H1 (cell line): ENCODE results near the gene RALA. TPM values are rescaled to one million over a fixed set of nuclear protein-coding genes. Genes with fewer than 3 reads are reported as not detected.

Source experiments
- CHD7 ChIP-seq: fragments of 300-600 bp; sonication (generic); IDR thresholded peaks from 2 replicates; pipeline ENCODE4 v1.7.1; 2012; ENCODE audit warnings: low read length, moderate library complexity, mild to moderate bottlenecking, inconsistent platforms; ENCODE audit not compliant: insufficient replicate concordance
- CTCF ChIP-seq, 3 experiments: IDR thresholded peaks; 1 replicate in 2 of 3; 2 replicates in 1 of 3; pipeline versions ENCODE4 v1.5.1 to v1.6.1; 2011; ENCODE audit warnings: low read length in 3 of 3, mild to moderate bottlenecking in 3 of 3, inconsistent platforms in 2 of 3, low read depth in 1 of 3, moderate library complexity in 1 of 3; ENCODE audit not compliant: insufficient read depth in 1 of 3; ENCODE audit errors: control extremely low read depth in 1 of 3
- GTF2F1 ChIP-seq: IDR thresholded peaks from 2 replicates; pipeline ENCODE4 v1.6.1; 2012; ENCODE audit warnings: low read depth, low read length, improper control_type of control experiment, borderline replicate concordance
- KDM5A ChIP-seq: fragments of 200-600 bp; IDR thresholded peaks from 2 replicates; pipeline ENCODE4 v1.7.1; 2012; ENCODE audit warnings: mild to moderate bottlenecking, low read length, inconsistent platforms, mixed read lengths
- MAX ChIP-seq: IDR thresholded peaks from 2 replicates; pipeline ENCODE4 v1.6.1; 2012; ENCODE audit warnings: inconsistent platforms
- SP1 ChIP-seq: IDR thresholded peaks from 2 replicates; pipeline ENCODE4 v1.6.1; 2011; ENCODE audit warnings: low read depth, low read length
- SUZ12 ChIP-seq: fragments of 200-600 bp; sonication (generic); IDR thresholded peaks from 2 replicates; pipeline ENCODE4 v1.6.1; 2012; ENCODE audit warnings: mild to moderate bottlenecking, inconsistent platforms, low read length, moderate library complexity, mixed read lengths
- polyA plus RNA-seq, 7 experiments: library from polyadenylated mRNA; depleted of rRNA in 3 of 7; stranded (reverse) in 5 of 7; unstranded in 2 of 7; fragments of >200 nt in 5 of 7; fragments of 200-250 nt in 2 of 7; gene quantifications; 1 replicate in 5 of 7; 2 replicates in 1 of 7; 4 replicates in 1 of 7; pipeline versions ENCODE4 v1.2.1 to v1.2.3, GENCODE V29; 2011 to 2013; ENCODE audit warnings: missing spikeins in 2 of 7, mixed read lengths in 2 of 7
- total RNA-seq: library from RNA; stranded (reverse); fragmentation: NEBNext Ultra II Directional; extraction: Animal tissue kit (Norgen Biotek cat#: 25700); gene quantifications from 2 replicates; pipeline ENCODE4 v1.2.1, GENCODE V29; 2021

Gene RALA
- total and polyA plus RNA-seq, 2 of the 8 experiments (the other 6 are each of a cell fraction or from before 2014, with no cell fraction given) = 24.1 to 72.8 TPM

- no peak for TF ChIP-seq CHD7
- TF ChIP-seq MAX = peak; percentile 96
- TF ChIP-seq GTF2F1 = no peak
- no peak for TF ChIP-seq SP1
- no peak for TF ChIP-seq SUZ12
- no peak for TF ChIP-seq KDM5A
- TF ChIP-seq CTCF (IDR thresholded peaks at IDR 0.05; ENCODE audit: control extremely low read depth in 1 of 3, insufficient read depth in 1 of 3, low read depth in 1 of 3, low read length in 3 of 3) = peak; percentile 6 to 92 (median 91)
These were observed 43.1 kb upstream of the RALA start (continued) for GRCh38 chr7:39580149-39580874.
